GM12873 (cell line): Measurements from ENCODE around the gene WSCD1.

Experiments used
- TF ChIP-seq, protein P1 (sequence below): IDR thresholded peaks from 2 replicates; pipeline ENCODE4 v1.5.1; 2012; ENCODE audit warnings: low read depth, mild to moderate bottlenecking, moderate library complexity, low read length, control low read depth; ENCODE audit not compliant: insufficient read depth; ENCODE audit errors: missing control alignments

Gene WSCD1

DNA sequence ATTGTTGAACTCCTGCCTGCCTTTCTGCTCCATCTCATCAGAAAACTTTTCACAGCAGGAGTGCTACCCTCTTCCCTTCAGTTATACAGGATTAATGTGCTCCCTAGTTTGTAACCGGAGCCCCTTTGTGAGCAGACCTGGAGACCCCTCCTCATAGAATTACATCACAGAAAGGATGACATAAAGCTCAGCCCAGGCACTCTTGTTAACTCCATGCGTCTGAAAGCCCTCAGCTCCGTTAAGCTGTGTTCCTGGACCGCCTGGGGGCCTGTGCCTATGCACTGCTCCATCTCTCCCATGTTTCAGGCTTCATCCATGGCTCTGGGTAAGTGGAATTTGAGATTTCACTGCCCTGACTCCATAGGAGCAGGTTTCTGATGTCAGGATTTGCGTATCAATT, 7.6 kb downstream of the WSCD1 start:
- TF ChIP-seq, protein P1, sequence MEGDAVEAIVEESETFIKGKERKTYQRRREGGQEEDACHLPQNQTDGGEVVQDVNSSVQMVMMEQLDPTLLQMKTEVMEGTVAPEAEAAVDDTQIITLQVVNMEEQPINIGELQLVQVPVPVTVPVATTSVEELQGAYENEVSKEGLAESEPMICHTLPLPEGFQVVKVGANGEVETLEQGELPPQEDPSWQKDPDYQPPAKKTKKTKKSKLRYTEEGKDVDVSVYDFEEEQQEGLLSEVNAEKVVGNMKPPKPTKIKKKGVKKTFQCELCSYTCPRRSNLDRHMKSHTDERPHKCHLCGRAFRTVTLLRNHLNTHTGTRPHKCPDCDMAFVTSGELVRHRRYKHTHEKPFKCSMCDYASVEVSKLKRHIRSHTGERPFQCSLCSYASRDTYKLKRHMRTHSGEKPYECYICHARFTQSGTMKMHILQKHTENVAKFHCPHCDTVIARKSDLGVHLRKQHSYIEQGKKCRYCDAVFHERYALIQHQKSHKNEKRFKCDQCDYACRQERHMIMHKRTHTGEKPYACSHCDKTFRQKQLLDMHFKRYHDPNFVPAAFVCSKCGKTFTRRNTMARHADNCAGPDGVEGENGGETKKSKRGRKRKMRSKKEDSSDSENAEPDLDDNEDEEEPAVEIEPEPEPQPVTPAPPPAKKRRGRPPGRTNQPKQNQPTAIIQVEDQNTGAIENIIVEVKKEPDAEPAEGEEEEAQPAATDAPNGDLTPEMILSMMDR, result no peak

DNA sequence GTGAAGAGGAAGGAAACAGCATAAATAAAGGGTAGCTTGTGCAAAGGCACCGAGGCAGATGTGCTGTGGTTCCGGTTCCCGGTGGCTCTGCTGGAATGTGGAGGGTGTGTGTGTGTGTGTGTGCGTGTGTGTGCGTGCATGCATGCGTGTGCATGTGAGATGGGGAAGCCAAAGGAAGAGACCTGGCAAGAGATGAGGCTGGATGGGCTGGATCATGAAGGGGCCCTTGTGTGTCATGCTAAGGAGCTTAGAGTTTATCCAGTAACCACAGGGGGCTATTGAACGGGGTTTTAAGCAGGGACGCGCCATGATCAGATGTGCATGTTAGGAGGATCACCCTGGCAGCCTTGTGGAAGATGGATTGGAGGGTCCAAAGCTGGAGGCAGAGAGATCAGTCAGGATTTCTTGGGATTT, 8.3 kb downstream of the WSCD1 start:
- TF ChIP-seq, protein P1, result no peak

DNA sequence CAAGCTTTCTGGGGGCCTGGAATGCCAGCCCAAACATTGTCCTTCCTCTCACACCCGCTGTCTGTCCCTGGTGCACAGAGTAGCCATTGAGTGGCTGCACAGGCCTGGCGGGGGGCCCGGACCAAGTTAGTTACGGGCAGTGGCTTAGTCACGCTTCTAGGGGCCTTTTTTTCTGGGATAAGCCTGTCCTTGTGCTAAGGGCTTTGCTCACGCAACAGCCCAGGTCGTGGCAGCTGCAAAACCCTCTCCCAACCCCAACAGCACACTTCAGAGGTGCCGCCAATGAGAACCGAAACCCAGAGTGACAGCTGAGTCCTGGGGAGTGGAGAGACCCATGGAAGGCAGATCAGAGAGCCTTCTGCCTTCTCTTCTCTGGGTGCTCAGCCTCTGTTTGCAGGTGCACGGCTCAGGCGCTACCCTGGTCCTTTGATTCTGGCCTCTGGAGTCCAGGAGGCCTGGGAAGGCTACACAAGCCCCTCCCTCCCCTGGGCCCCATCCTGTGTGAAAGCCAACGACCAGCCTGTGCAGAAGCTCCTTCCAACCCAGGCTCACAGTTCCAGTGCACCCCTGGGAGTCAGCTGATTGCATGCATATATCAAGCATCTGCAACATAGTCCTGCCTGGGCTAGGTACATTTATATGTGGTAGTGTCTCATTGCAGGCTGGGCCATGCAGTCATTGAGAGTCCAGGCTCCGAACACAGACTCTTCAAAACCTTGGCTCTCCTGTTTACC, 9.1 kb downstream of the WSCD1 start:
- TF ChIP-seq, protein P1, result no peak

DNA sequence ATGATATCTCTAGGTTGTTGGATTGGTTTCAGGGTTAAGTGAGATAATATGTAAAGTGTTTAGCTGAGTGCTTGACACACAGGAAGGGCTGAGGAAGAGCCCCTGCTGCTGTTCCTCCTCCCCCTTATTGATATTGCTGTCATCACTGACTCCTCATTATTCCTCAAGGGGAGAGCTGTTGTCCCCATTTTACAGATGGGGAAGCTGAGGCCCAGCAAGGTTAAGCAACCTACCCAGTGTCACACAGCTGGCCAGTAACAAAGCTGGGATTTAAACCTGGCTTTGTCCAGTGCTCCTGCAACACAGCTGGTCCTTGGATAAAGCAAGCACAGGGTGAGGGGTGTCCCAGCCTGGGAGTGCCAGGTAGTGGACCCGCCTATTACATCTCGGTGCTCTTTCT, 9.8 kb downstream of the WSCD1 start:
- TF ChIP-seq, protein P1, result no peak

DNA sequence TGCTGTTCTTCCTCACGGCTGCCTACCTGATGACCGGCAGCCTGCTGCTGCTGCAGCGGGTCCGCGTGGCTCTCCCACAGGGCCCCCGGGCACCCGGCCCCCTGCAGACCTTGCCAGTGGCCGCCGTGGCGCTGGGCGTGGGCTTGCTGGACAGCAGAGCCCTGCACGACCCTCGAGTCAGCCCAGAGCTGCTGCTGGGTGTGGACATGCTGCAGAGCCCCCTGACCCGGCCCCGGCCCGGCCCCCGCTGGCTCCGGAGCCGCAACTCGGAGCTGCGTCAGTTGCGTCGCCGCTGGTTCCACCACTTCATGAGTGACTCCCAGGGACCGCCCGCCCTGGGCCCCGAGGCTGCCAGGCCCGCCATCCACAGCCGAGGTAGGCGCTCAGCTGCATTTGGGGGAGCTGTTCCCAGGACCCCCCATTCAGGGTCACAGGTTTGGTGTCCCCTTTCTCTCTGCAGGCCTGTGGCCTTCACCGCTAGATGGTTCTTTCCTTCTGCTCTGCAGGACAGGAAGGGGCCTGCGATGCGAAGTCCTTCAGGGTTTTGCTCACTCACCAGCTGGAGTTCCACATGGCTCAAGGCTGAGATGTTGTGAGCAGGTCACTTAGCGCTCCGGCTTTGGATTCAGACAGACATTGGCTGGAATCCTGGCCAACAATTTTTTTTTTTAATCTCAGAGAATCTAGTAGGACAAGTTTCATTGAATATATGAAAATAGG, 10.7 kb downstream of the WSCD1 start:
- TF ChIP-seq, protein P1, result no peak

DNA sequence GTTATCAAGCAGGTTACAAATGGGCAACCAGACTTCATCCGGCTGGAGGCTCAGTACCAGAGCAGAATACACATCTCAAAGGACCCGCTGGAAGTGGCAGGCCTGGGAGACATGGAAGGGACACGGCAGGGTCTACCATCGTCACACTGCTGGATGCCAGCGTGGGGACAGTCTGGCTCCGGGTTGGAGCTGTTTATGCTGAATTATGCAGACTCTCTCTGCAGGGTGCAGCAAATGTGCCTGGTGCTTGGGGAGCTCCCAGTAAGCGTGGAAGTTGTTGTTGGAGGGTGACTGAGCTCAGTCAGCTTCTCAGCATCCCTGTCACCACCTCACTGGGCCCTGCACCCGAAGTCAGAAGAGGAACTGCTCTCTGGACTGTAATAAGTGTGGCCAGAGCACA, 12.2 kb downstream of the WSCD1 start:
- TF ChIP-seq, protein P1, result no peak

DNA sequence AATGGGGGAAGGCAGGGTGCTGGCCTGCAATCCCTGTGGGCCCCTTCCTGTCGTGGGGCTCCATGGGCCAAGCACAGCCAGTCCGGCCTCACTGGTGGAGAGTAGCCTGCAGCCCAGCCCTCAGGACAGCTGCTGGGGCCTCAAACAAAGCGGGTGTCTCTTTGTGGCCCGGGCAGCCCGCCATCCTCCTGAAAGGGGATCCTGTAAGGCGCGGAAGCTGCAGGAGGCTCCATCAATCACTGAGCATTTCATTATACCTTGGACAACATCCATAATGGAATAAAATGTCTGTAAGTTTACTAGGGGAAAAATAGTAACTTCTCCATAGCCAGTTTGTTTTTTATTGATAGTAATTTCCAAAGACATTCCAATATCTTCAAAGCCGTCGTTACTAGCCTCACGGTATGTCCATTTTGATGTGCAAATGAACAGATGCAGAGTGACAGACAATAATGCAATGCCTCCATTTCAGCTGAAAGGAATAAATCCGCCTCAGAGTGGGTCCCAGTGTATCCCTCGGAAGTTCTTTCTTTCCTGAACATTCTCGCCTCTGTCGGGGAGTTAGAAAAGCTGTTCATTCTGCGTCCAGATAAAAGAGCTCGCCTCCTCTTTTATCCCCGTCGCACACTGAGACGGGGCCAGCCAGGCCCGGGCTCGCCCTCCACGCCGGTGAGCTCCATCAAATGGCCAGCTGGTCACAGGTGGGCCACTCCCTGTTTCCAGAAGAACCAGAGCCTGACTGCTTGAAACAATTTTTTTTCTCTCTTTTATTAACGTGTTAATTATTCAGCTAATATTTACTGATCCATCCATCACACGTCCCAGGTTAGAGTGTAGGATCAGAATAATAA, 14.4 kb downstream of the WSCD1 start:
- TF ChIP-seq, protein P1, result no peak
